Renal cortical epithelial cell (primary cell): Measurements from ENCODE around the gene ADGRE2. TPM values are rescaled to one million over a fixed set of nuclear protein-coding genes. Genes with fewer than 3 reads are reported as not detected.
A peak's percentile ranks its signal among the peaks of the same experiment; 100 is the strongest.
"Not testable (repeated sequence)": the region's sequence is repeated elsewhere in the genome, so short reads cannot be mapped to it uniquely, and the experiment has no call there.

Source experiments
- DNase-seq: peaks from one replicate; pipeline ENCODE4 v3.0.0-alpha.2; 2011; ENCODE audit warnings: low read depth
- total RNA-seq: library from RNA; depleted of rRNA; stranded (reverse); fragments of >200 nt; gene quantifications from 2 replicates; pipeline ENCODE4 v1.2.3, GENCODE V29; 2014

Gene ADGRE2
- total RNA-seq = 0.15 and 0.17 TPM in 2 replicates

GRCh38 chr19:14778110-14778845 is at the start of gene ADGRE2:
ADGRE2 (minus strand) TSS chr19:14778560; CDS start chr19:14776756, 1,804 bp downstream.
- DNase-seq = not testable (repeated sequence)

- DNase-seq = peak; percentile 6
Measured at GRCh38 chr19:14826006-14826405, 47.6 kb upstream of the ADGRE2 start.

GRCh38 chr19:14821937-14822336 is 43.6 kb upstream of the ADGRE2 start:
- no peak for DNase-seq

- DNase-seq = no peak
Measured at GRCh38 chr19:14818588-14818987, 40.2 kb upstream of the ADGRE2 start.

- DNase-seq = no peak
Measured at GRCh38 chr19:14817052-14817451, 38.7 kb upstream of the ADGRE2 start.

GRCh38 chr19:14814982-14815652 is 36.8 kb upstream of the ADGRE2 start:
- no peak for DNase-seq

- no peak for DNase-seq
Measured at GRCh38 chr19:14809272-14810057, 31.1 kb upstream of the ADGRE2 start.

GRCh38 chr19:14804765-14805164 is 26.4 kb upstream of the ADGRE2 start:
- no peak for DNase-seq

GRCh38 chr19:14798760-14799159 is 20.4 kb upstream of the ADGRE2 start:
- DNase-seq = no peak

- DNase-seq = no peak
Measured at GRCh38 chr19:14796021-14796420, 17.7 kb upstream of the ADGRE2 start.

- no peak for DNase-seq
Measured at GRCh38 chr19:14795078-14795721, 16.8 kb upstream of the ADGRE2 start.

- DNase-seq = not testable (repeated sequence)
Measured at GRCh38 chr19:14792250-14792649, 13.9 kb upstream of the ADGRE2 start.

GRCh38 chr19:14786421-14786851 is 8.1 kb upstream of the ADGRE2 start:
- DNase-seq = no peak

- peak; percentile 57 for DNase-seq
Measured at GRCh38 chr19:14785102-14785793, 6.9 kb upstream of the ADGRE2 start.

- DNase-seq = peak; percentile 55
Measured at GRCh38 chr19:14784730-14785101, 6.4 kb upstream of the ADGRE2 start.

- DNase-seq = not testable (repeated sequence)
Measured at GRCh38 chr19:14783410-14783998, 5.1 kb upstream of the ADGRE2 start.

GRCh38 chr19:14782626-14783409 is 4.5 kb upstream of the ADGRE2 start:
- DNase-seq = no peak

- not testable (repeated sequence) for DNase-seq
Measured at GRCh38 chr19:14781713-14782536, 3.6 kb upstream of the ADGRE2 start.

- not testable (repeated sequence) for DNase-seq
Measured at GRCh38 chr19:14780622-14781225, 2.4 kb upstream of the ADGRE2 start.
